ENCODE data around the gene RAC2.
A peak's percentile ranks its signal among the peaks of the same experiment; 100 is the strongest.

Gene RAC2

GRCh38 chr22:37275622-37276021, 31.6 kb upstream of the RAC2 start:
- DNase-seq (ENCODE audit: low read depth), result no peak

GRCh38 chr22:37275134-37275533, 31.1 kb upstream of the RAC2 start:
- no peak for DNase-seq (ENCODE audit: low read depth)

- DNase-seq (ENCODE audit: low read depth), result no peak
Measured at GRCh38 chr22:37274380-37274862, 30.4 kb upstream of the RAC2 start.

GRCh38 chr22:37273846-37274225, 29.8 kb upstream of the RAC2 start:
- no peak for DNase-seq (ENCODE audit: low read depth)

- peak; percentile 53 for DNase-seq (ENCODE audit: low read depth)
Measured at GRCh38 chr22:37273126-37273845, 29.2 kb upstream of the RAC2 start.

GRCh38 chr22:37270928-37271650, 27.0 kb upstream of the RAC2 start:
- DNase-seq (ENCODE audit: low read depth), result no peak

- DNase-seq (ENCODE audit: low read depth), result no peak
Measured at GRCh38 chr22:37269936-37270678, 26.0 kb upstream of the RAC2 start.

- DNase-seq (ENCODE audit: low read depth), result no peak
Measured at GRCh38 chr22:37267661-37268413, 23.8 kb upstream of the RAC2 start.

GRCh38 chr22:37267135-37267587, 23.1 kb upstream of the RAC2 start:
- DNase-seq (ENCODE audit: low read depth), result no peak

- DNase-seq (ENCODE audit: low read depth), result no peak
Measured at GRCh38 chr22:37266581-37267134, 22.6 kb upstream of the RAC2 start.

GRCh38 chr22:37263966-37264887, 20.2 kb upstream of the RAC2 start:
- DNase-seq (ENCODE audit: low read depth), result no peak

GRCh38 chr22:37262346-37262745, 18.3 kb upstream of the RAC2 start:
- DNase-seq (ENCODE audit: low read depth), result no peak

GRCh38 chr22:37260901-37261336, 16.9 kb upstream of the RAC2 start:
- DNase-seq (ENCODE audit: low read depth), result no peak

GRCh38 chr22:37260155-37260795, 16.2 kb upstream of the RAC2 start:
- DNase-seq (ENCODE audit: low read depth), result no peak

GRCh38 chr22:37259540-37260029, 15.5 kb upstream of the RAC2 start:
- DNase-seq (ENCODE audit: low read depth), result no peak

GRCh38 chr22:37258753-37259401, 14.8 kb upstream of the RAC2 start:
- DNase-seq (ENCODE audit: low read depth), result no peak

GRCh38 chr22:37258005-37258752, 14.1 kb upstream of the RAC2 start:
- DNase-seq (ENCODE audit: low read depth), result no peak

- no peak for DNase-seq (ENCODE audit: low read depth)
Measured at GRCh38 chr22:37256075-37256726, 12.1 kb upstream of the RAC2 start.
